Measurements from ENCODE around the gene VPS13C.

Gene VPS13C

GRCh38 chr15:61835496-61836106 is 224.6 kb downstream of the VPS13C start:
- Histone ChIP-seq H3F3A (ENCODE audit: low read depth) (no peaks in the 10 kb centered on the region), H3K79me2 (ENCODE audit: insufficient read depth, low read length) (no peaks in the 10 kb centered on the region), H3K36me3 (ENCODE audit: insufficient read depth, low read length) (no peaks in the 10 kb centered on the region), H4K20me1 (ENCODE audit: insufficient read depth, low read length, poor library complexity, severe bottlenecking) (no peaks in the 10 kb centered on the region), H3K27me3 (ENCODE audit: insufficient read depth, low read length, poor library complexity, severe bottlenecking) (no peaks in the 10 kb centered on the region), H3K4me2 (ENCODE audit: low read depth, low read length, poor library complexity, severe bottlenecking) (peak overlapping the region; percentile 77), H3K4me3 (ENCODE audit: low read length, poor library complexity, severe bottlenecking) (peak overlapping the region; percentile 50), H3K4me1 (ENCODE audit: insufficient read depth, low read length, poor library complexity, severe bottlenecking) (peaks cover 4% of the 10 kb centered on the region), H3K9me2 (replicated peaks; ENCODE audit: low read depth, low read length) (no peaks in the 10 kb centered on the region), H3K9me3 (ENCODE audit: insufficient read depth, low read depth, low read length) (no peaks in the 10 kb centered on the region), H2AFZ (ENCODE audit: low read length) (peak overlapping the region; percentile 94), H3K9ac (ENCODE audit: low read depth, low read length, poor library complexity, severe bottlenecking) (peak overlapping the region; percentile 38)
- TF ChIP-seq, protein P1, sequence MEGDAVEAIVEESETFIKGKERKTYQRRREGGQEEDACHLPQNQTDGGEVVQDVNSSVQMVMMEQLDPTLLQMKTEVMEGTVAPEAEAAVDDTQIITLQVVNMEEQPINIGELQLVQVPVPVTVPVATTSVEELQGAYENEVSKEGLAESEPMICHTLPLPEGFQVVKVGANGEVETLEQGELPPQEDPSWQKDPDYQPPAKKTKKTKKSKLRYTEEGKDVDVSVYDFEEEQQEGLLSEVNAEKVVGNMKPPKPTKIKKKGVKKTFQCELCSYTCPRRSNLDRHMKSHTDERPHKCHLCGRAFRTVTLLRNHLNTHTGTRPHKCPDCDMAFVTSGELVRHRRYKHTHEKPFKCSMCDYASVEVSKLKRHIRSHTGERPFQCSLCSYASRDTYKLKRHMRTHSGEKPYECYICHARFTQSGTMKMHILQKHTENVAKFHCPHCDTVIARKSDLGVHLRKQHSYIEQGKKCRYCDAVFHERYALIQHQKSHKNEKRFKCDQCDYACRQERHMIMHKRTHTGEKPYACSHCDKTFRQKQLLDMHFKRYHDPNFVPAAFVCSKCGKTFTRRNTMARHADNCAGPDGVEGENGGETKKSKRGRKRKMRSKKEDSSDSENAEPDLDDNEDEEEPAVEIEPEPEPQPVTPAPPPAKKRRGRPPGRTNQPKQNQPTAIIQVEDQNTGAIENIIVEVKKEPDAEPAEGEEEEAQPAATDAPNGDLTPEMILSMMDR (conservative IDR thresholded peaks at IDR 0.05; ENCODE audit: low read length): peak; percentile 91
- TF ChIP-seq EZH2phosphoT487 (IDR thresholded peaks at IDR 0.05; ENCODE audit: borderline replicate concordance): no peak

- peak overlapping the region; percentile 94 for H2AFZ ChIP-seq (ENCODE audit: low read length)
- peak overlapping the region; percentile 50 for H3K4me3 ChIP-seq (ENCODE audit: low read length, poor library complexity, severe bottlenecking)
- H3K9me2 ChIP-seq (replicated peaks; ENCODE audit: low read depth, low read length): no peaks in the 10 kb centered on the region
- no peaks in the 10 kb centered on the region for H3K79me2 ChIP-seq (ENCODE audit: insufficient read depth, low read length)
- H3K36me3 ChIP-seq (ENCODE audit: insufficient read depth, low read length): no peaks in the 10 kb centered on the region
- H3K4me2 ChIP-seq (ENCODE audit: low read depth, low read length, poor library complexity, severe bottlenecking): peak overlapping the region; percentile 77
- no peaks in the 10 kb centered on the region for H3F3A ChIP-seq (ENCODE audit: low read depth)
- H3K27me3 ChIP-seq (ENCODE audit: insufficient read depth, low read length, poor library complexity, severe bottlenecking): no peaks in the 10 kb centered on the region
- no peak for TF ChIP-seq EZH2phosphoT487 (IDR thresholded peaks at IDR 0.05; ENCODE audit: borderline replicate concordance)
- TF ChIP-seq, protein P1 (conservative IDR thresholded peaks at IDR 0.05; ENCODE audit: low read length): no peak
- no peaks in the 10 kb centered on the region for H4K20me1 ChIP-seq (ENCODE audit: insufficient read depth, low read length, poor library complexity, severe bottlenecking)
- no peaks in the 10 kb centered on the region for H3K9me3 ChIP-seq (ENCODE audit: insufficient read depth, low read depth, low read length)
- peak overlapping the region; percentile 38 for H3K9ac ChIP-seq (ENCODE audit: low read depth, low read length, poor library complexity, severe bottlenecking)
- H3K4me1 ChIP-seq (ENCODE audit: insufficient read depth, low read length, poor library complexity, severe bottlenecking): peaks cover 4% of the 10 kb centered on the region
Observed at GRCh38 chr15:61835029-61835428, 225.2 kb downstream of the VPS13C start.

GRCh38 chr15:61834076-61834697 is 226.1 kb downstream of the VPS13C start:
- Histone ChIP-seq H3K79me2 (ENCODE audit: insufficient read depth, low read length) (no peaks in the 10 kb centered on the region), H3K4me3 (ENCODE audit: low read length, poor library complexity, severe bottlenecking) (no peak overlapping the region), H3K4me2 (ENCODE audit: low read depth, low read length, poor library complexity, severe bottlenecking) (no peak overlapping the region)

More at GRCh38 chr15:61834076-61834697, 226.1 kb downstream of the VPS13C start:
- H3K36me3 ChIP-seq (ENCODE audit: insufficient read depth, low read length): no peaks in the 10 kb centered on the region
- no peaks in the 10 kb centered on the region for H3K9me2 ChIP-seq (replicated peaks; ENCODE audit: low read depth, low read length)
- H3K9ac ChIP-seq (ENCODE audit: low read depth, low read length, poor library complexity, severe bottlenecking): no peak overlapping the region
- H3K9me3 ChIP-seq (ENCODE audit: insufficient read depth, low read depth, low read length): no peaks in the 10 kb centered on the region
- peak overlapping the region; percentile 70 for H2AFZ ChIP-seq (ENCODE audit: low read length)
- H3K4me1 ChIP-seq (ENCODE audit: insufficient read depth, low read length, poor library complexity, severe bottlenecking): peaks cover 4% of the 10 kb centered on the region
- no peaks in the 10 kb centered on the region for H3K27me3 ChIP-seq (ENCODE audit: insufficient read depth, low read length, poor library complexity, severe bottlenecking)
- H3F3A ChIP-seq (ENCODE audit: low read depth): no peaks in the 10 kb centered on the region
- H4K20me1 ChIP-seq (ENCODE audit: insufficient read depth, low read length, poor library complexity, severe bottlenecking): no peaks in the 10 kb centered on the region
- no peak for TF ChIP-seq EZH2phosphoT487 (IDR thresholded peaks at IDR 0.05; ENCODE audit: borderline replicate concordance)
- TF ChIP-seq, protein P1 (conservative IDR thresholded peaks at IDR 0.05; ENCODE audit: low read length): peak; percentile 99
